Testis (tissue), 3 donors: ENCODE measurements around the gene THAP4. TPM values are rescaled to one million over a fixed set of nuclear protein-coding genes. Genes with fewer than 3 reads are reported as not detected.
"Not testable (repeated sequence)": the region's sequence is repeated elsewhere in the genome, so short reads cannot be mapped to it uniquely, and the experiment has no call there.

ENCODE experiments used
- DNase-seq: peaks from one replicate; pipeline ENCODE4 v3.0.0-alpha.2; 2019
- H3K27ac ChIP-seq, 2 donors: fragments of 200-600 bp; sonication (generic); one replicate each; pipeline ENCODE4 v1.5.1; 2019
- H3K27me3 ChIP-seq: fragments of 200-600 bp; sonication (generic); one replicate; pipeline ENCODE4 v1.5.1; 2019
- H3K36me3 ChIP-seq: fragments of 200-600 bp; sonication (generic); one replicate; pipeline ENCODE4 v1.5.1; 2017; ENCODE audit warnings: low read depth; ENCODE audit errors: missing control alignments
- H3K4me1 ChIP-seq: fragments of 200-600 bp; sonication (generic); one replicate; pipeline ENCODE4 v1.5.1; 2019
- H3K4me3 ChIP-seq, 2 donors: fragments of 200-600 bp; sonication (generic); one replicate each; pipeline ENCODE4 v1.5.1; 2017 to 2019
- H3K9me3 ChIP-seq: fragments of 200-600 bp; sonication (generic); one replicate; pipeline ENCODE4 v1.5.1; 2017
- POLR2A ChIP-seq: fragments of 450-650 bp; IDR thresholded peaks from one replicate; pipeline ENCODE4 v1.6.1; 2017; ENCODE audit warnings: antibody characterized with exemption, mild to moderate bottlenecking, moderate library complexity
- WGBS, 2 donors: methylation state at CpG; one replicate each; pipeline ENCODE4 v1.1.5; 2018; 5-methylcytosine and 5-hydroxymethylcytosine counted together
- intact Hi-C: fragments of 100-400 bp; cut with DNase I; formaldehyde crosslinking; loops from one replicate; pipeline ENCODE4 v1.15.1; 2023; ENCODE audit warnings: low total_unique reads
- polyA plus RNA-seq: library from polyadenylated mRNA; stranded (reverse); fragments of 350-450 nt; fragmentation: Illumina TruSeq; extraction: RNeasy Lipid Tissue Mini Kit (QIAGEN cat#74804); gene quantifications from one replicate; pipeline ENCODE4 v1.2.3, GENCODE V29; 2014; ENCODE audit warnings: low read depth, low replicate concordance; ENCODE audit not compliant: insufficient read depth
- total RNA-seq, 2 donors: library from RNA; depleted of rRNA; stranded (reverse); fragments of >200 nt; gene quantifications; one replicate each; pipeline ENCODE4 v1.2.3, GENCODE V29; 2016
- TF ChIP-seq, protein P1 (sequence below), 3 experiments: fragments of 450-650 bp in 2 of 3; fragments of 200-600 bp in 1 of 3; sonication (generic) in 1 of 3; IDR thresholded peaks; one replicate each; pipeline ENCODE4 v1.5.1; 2016 to 2019; ENCODE audit warnings: antibody characterized with exemption in 3 of 3, mild to moderate bottlenecking in 2 of 3, moderate library complexity in 1 of 3

The THAP4 gene
- total and polyA plus RNA-seq, 3 donors from 2014 or later = 61.3 to 73.5 (median 73.5) TPM

DNA sequence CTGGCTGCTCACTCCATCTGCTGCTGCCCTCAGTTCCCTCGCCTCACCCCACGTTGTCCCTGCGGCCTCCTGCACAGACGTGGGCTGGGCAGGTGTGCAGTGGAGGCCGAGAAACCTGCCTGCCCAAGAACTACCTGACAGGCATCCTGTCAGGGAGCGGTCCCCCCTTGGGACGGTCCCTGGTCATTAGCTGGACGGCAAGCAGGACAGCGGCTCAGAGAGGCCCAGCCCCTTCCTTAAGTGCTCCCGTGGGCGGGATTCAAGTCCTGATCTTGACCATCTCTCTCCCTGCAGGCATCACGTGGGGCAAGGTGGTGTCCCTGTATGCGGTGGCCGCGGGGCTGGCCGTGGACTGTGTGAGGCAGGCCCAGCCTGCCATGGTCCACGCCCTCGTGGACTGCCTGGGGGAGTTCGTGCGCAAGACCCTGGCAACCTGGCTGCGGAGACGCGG is 67.1 kb downstream of the THAP4 start:
- 92 to 93% methylated on average over 16 to 23 of the region's 23 CpGs for WGBS, 2 donors
- H3K9me3 ChIP-seq = no peaks in the 10 kb centered on the region
- no peaks in the 10 kb centered on the region for H3K27me3 ChIP-seq
- DNase-seq = no peak
- TF ChIP-seq, protein P1, sequence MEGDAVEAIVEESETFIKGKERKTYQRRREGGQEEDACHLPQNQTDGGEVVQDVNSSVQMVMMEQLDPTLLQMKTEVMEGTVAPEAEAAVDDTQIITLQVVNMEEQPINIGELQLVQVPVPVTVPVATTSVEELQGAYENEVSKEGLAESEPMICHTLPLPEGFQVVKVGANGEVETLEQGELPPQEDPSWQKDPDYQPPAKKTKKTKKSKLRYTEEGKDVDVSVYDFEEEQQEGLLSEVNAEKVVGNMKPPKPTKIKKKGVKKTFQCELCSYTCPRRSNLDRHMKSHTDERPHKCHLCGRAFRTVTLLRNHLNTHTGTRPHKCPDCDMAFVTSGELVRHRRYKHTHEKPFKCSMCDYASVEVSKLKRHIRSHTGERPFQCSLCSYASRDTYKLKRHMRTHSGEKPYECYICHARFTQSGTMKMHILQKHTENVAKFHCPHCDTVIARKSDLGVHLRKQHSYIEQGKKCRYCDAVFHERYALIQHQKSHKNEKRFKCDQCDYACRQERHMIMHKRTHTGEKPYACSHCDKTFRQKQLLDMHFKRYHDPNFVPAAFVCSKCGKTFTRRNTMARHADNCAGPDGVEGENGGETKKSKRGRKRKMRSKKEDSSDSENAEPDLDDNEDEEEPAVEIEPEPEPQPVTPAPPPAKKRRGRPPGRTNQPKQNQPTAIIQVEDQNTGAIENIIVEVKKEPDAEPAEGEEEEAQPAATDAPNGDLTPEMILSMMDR (IDR thresholded peaks at IDR 0.05) = no peak
- no peak for TF ChIP-seq POLR2A
- H3K36me3 ChIP-seq = no peaks in the 10 kb centered on the region
- no peak overlapping the region for H3K4me3 ChIP-seq
- H3K27ac ChIP-seq = no peak overlapping the region
- H3K4me1 ChIP-seq = peaks cover 6% of the 10 kb centered on the region
- intact Hi-C loops = no loop called here

DNA sequence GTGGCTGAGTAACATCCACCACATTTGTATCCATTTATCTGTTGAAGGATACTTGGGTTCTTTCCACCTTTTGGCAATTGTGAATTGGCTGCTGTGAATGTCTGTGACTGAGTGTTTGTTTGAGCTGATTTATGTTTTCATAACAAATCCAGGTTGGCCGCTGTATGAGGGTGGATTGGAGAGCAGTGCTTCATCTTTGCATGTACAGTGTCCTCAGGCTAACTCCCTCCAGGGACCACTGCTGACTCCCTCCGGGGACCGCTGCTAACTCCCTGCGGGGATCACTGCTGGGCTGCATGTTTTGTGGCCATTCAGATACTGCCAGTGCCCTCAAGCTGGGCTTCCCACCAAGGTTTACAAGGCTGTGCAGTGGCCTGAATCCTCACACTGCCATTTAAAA is 68.2 kb downstream of the THAP4 start:
- H3K4me3 ChIP-seq = no peak overlapping the region
- no peak for TF ChIP-seq POLR2A
- no peak for DNase-seq
- intact Hi-C loops = no loop called here
- no peaks in the 10 kb centered on the region for H3K27me3 ChIP-seq
- WGBS, 2 donors = 89 to 100% methylated on average over 4 of the region's 4 CpGs
- H3K9me3 ChIP-seq = no peaks in the 10 kb centered on the region
- H3K4me1 ChIP-seq = peaks cover 6% of the 10 kb centered on the region
- no peaks in the 10 kb centered on the region for H3K36me3 ChIP-seq
- H3K27ac ChIP-seq = no peak overlapping the region

DNA sequence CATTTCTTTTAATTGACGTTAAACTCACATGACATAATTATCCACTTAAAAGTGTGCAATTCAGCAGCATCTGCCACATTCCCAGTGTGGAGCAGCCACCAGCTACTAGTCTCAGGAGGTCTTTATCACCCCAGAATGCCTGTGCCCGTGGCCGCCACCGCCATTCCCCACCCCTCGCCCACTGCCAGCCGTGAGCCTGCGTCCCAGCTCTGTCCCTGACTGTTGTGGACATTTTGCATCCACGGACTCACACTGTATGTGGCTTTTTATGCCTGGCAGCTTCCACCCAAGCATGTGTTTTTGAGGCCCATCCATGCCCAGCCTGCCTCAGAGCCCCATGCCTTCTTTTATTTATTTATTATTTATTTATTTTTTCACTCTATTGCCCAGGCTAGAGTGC is 69.2 kb downstream of the THAP4 start:
- DNase-seq = no peak
- intact Hi-C loops = no loop called here
- TF ChIP-seq, protein P1 (IDR thresholded peaks at IDR 0.05) = no peak
- TF ChIP-seq POLR2A = no peak
- Histone ChIP-seq H3K36me3 (no peaks in the 10 kb centered on the region), H3K9me3 (no peaks in the 10 kb centered on the region), H3K4me1 (peaks cover 6% of the 10 kb centered on the region), H3K27me3 (no peaks in the 10 kb centered on the region), H3K4me3 (no peak overlapping the region), H3K27ac (no peak overlapping the region)
- 95 to 96% methylated on average over 8 of the region's 8 CpGs for WGBS, 2 donors

DNA sequence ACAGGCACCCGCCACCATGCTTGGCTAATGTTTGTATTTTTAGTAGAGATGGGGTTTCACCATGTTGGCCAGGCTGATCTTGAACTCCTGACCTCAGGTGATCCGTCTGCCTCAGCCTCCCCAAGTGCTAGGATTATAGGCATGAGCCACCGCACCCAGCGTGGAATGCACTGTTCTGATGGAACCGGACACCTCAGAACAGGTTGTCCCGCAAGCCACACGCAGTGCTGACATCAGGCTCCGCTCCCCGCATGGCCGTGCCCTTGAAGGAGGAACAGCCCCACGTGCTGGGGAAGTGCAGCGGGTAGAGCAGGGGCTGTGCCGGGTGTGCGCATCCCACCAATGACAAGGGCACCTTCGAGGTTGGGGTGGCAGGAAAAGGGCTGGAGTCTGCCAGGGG is 69.7 kb downstream of the THAP4 start:
- H3K27me3 ChIP-seq, H3K27ac ChIP-seq, DNase-seq, H3K4me3 ChIP-seq, H3K9me3 ChIP-seq, H3K36me3 ChIP-seq, H3K4me1 ChIP-seq, intact Hi-C loops: not testable (repeated sequence)
- 88 to 89% methylated on average over 1 to 15 of the region's 15 CpGs for WGBS, 2 donors

DNA sequence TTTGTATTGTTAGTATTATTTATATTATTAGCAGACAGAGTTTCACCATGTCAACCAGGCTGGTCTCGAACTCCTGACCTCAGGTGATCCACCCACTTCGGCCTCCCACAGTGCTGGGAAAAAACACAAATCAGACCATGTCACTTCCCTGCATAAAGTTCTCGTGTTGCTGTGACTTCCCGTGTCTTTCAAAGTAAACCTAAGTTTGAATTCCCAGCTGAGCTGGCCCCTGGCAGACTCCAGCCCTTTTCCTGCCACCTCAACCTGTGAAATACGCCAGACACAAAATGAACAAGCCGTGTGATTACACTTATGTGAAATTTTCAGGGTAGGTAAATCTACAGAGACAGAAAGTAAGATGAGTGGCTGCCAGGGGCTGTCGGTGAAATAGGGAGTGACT is 70.5 kb downstream of the THAP4 start:
- WGBS, 2 donors = 85 to 87% methylated on average over 7 of the region's 7 CpGs
- no peak overlapping the region for H3K27ac ChIP-seq
- no peaks in the 10 kb centered on the region for H3K27me3 ChIP-seq
- no peaks in the 10 kb centered on the region for H3K36me3 ChIP-seq
- H3K9me3 ChIP-seq = no peaks in the 10 kb centered on the region
- intact Hi-C loops = no loop called here
- TF ChIP-seq, protein P1 (IDR thresholded peaks at IDR 0.05) = no peak
- TF ChIP-seq POLR2A = no peak
- H3K4me1 ChIP-seq = peaks cover 14% of the 10 kb centered on the region
- DNase-seq = no peak
- H3K4me3 ChIP-seq = no peak overlapping the region

DNA sequence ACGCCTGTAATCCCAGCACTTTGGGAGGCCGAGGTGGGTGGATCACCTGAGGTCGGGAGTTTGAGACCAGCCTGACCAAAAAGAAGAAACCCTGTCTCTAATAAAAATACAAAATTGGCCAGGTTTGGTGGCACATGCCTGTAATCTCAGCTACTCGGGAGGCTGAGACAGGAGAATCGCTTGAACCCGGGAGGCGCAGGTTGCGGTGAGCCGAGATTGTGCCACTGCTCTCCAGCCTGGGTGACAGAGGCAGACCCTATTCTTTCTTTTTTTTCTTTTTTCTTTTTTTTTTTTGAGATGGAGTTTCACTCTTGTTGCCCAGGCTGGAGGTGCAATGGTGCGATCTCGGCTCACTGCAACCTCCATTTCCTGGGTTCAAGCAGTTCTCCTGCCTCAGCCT is 70.9 kb downstream of the THAP4 start:
- DNase-seq, H3K36me3 ChIP-seq, H3K4me3 ChIP-seq, H3K27me3 ChIP-seq, H3K27ac ChIP-seq, intact Hi-C loops, H3K9me3 ChIP-seq: not testable (repeated sequence)
- WGBS, 2 donors = 86 to 91% methylated on average over 11 of the region's 11 CpGs
- H3K4me1 ChIP-seq = peaks cover 14% of the 10 kb centered on the region
